EH (cell line): ENCODE data around the gene SURF2.
"Not testable (repeated sequence)": the region's sequence is repeated elsewhere in the genome, so short reads cannot be mapped to it uniquely, and the experiment has no call there.

Source experiments
- DNase-seq: peaks from one replicate; pipeline ENCODE4 v3.0.0-alpha.2; 2015; ENCODE audit warnings: low read depth

The SURF2 gene

DNA sequence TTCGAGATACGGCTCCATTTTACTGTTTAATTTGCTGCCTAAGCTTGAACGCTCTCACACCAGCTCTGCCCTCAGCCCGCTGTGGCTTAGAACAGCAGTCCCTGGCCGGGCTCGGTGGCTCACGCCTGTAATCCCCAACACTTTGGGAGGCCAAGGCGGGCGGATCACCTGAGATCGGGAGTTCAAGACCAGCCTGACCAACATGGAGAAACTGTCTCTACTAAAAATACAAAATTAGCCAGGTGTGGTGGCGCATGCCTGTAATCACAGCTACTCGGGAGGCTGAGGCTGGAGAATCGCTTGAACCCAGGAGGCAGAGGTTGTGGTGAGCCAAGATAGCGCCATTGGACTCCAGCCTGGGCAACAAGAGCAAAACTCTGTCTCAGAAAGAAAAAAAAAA lies 20.9 kb downstream of the SURF2 start:
- not testable (repeated sequence) for DNase-seq

DNA sequence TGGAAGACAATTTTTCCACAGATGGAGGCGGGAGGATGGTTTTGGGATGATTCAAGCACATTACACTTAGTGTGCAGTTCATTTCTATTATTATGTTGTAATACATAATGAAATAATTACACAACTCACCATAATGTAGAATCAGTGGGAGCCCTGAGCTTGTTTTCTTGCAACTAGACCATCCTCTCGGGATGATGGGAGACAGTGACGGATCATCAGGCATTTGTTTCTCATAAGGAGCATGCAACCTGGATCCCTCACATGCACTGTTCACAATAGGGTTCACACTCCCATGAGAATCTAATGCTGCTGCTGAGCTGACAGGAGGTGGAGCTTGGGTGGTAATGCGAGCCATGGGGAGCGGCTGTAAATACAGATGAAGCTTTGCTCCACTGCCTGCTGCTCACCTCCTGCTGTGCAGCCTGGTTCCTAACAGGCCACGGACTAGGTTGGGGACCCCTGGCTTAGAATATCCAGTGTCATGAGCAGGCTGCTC lies 21.4 kb downstream of the SURF2 start:
- DNase-seq: peak; percentile 69

DNA sequence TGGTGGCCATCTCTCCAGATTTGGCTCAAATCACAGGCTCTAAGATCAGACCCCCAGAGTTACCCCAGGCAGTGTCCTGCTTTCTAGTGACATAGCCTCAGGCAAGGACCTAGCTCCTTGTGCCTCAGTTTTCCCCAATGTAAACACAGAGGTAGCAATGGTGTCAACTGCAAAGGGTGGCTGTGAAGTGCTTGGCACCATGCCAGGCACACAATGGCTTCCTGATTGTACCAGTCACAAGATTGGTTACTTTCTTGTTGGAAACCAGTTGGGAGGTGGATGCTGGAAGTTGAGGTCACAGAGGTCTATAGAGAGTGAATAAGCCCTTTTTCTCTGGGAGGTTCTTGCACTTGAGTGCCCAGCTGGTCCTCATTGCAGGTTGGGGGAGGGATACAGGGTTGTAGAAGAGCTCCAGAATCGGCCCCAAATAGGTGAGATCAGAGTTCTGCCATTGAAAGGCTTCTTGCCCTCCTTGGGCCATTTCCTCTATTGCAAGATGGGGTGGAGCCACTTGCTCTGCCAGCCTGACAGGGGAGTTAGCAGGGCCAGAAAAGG lies 22.1 kb downstream of the SURF2 start:
- no peak for DNase-seq

DNA sequence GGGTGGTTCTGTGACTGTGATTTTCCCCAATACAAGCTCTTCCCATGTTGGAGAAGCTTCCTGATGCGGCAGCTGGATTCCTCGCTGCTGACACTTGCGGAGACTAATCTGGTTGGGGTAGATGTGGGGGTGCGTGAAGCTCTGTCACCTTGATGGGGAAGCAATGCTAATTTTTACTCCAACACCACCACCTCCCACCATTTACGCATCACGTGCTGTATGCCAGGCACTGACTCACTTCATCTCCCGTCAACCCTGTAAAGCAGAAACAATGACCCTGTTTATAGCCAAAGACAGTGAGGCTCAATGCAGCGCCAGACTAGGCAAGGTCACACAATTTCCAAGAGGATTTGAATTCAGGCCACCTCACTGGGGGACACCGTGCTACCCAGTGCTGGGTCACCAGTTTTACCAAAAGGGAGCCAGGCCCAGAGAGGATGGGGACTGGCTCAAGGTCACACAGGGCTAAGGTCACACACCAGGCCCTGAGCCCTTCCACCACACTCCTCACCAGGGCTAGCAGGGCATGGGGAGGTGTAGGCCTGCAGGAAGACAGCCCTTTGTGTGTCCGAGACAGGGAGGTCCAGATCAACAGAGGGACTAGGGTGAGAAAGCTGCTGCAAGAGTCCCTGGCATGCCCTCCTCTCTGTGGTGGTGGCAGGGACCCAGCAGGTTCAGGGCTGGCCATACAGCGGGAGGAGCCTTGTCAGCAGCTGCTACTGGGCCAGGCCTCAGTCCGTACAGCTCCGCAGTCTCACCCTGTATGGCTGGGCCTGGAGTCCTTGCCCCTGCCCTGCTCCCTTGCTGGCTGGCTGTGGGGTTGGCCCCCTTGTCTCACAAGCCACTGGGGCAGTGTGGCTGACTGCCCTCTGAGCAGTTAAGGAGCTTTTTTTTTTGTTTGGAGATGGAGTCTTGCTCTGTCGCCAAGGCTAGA lies 23.1 kb downstream of the SURF2 start:
- DNase-seq: no peak

DNA sequence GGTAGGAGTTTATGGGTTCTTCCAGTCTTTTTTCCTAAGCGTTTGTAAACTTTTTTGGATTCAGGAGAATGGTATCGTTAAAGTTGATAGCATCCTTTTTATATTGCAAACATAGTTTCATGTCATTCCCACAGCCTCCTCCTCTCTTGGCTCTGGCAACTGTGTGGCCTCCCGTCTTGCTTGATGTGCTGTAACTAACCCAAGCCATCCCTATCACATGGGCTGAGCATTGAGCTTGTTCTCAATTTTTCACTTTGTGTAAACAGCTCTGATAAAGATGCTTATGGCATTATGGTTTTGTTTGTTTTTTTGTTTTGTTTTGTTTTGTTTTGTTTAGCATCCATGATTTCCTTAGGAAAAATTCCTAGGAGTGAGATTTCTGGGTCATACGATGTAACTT lies 24.4 kb downstream of the SURF2 start:
- DNase-seq: no peak

DNA sequence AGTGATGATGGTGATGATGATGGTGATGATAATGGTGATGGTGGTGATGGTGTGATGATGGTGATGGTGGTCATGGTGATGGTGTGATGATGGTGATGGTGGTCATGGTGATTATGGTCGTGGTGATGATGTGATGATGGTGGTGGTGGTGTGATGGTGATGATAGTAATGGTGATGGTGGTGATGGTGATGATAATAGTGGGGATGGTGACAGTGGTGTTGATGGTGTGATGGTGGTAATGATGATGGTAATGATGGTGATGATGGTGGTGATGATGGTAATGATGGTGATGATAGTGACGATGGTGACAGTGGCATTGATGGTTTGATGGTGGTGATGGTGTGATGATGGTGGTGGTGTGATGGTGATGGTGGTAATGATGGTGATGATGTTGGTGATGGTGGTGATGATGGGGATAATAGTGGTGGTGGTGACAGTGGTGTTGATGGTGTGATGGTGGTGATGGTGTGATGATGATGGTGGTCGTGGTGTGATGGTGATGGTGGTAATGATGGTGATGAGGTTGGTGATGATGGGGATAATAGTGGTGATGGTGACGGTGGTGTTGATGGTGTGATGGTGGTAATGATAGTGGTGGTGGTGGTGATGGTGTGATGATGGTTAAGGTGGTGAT lies 26.3 kb downstream of the SURF2 start:
- DNase-seq: no peak

DNA sequence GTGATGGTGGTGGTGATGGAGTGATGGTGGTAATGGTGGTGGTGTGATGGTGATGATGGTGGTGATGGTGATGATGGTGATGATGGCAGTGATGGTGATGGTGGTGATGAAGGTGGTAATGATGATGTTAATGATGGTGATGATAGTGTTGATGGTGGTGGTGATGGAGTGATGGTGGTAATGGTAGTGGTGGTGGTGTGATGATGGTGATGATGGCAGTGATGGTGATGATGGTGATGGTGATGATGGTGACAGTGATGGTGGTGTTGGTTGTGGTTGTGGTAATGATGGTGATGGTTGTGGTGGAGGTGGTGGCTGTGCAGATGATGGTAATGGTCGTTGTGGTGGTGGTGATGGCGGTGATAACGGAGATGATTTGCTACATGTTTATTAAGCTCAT lies 27.1 kb downstream of the SURF2 start:
- DNase-seq: no peak

DNA sequence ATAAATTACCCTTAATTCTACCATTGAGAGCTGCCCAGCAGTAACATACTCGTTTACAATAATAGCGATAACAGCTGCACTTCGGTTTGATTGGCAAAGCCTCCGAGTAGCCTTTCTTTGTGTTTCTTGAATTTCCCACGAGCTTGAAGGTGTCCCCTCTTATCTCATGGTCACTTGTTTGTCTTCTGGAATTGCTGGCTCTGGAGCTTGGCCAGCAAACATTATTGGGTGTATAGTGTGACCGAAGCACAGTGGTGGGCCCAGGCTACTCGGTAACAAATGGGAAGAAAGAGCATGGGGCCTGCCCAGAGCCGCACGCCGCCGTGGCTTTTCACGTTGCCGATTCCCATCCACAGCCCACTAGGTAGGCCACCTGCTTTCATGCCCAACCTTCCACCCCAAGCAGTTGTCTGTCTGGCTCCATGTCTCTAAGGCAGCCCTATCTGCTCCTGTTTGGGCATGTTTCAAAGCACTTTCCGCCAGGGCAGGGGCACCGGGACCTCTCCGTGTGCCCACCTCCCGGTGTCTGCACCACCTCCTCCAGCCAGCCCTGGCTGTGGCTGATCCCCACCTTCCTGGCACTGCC lies 28.5 kb downstream of the SURF2 start:
- no peak for DNase-seq

DNA sequence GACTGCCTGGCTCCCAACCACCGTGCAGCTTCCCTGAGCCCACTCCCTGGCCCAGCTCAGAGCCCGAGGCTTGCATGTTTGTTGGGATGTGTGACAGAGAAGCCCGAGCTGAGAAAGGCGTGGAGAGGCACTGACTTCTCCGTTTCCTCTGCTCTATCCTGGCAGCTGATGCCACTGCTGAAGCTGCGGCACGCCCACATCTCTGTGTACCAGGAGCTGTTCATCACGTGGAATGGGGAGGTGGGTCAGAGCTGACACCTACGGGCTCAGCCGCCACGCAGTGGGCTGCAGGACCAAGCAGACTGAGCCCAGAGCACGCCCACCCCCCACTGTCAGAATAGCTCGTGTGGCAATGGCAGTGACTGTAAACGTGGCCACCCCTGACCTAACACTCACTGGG lies 29.1 kb downstream of the SURF2 start:
- no peak for DNase-seq

DNA sequence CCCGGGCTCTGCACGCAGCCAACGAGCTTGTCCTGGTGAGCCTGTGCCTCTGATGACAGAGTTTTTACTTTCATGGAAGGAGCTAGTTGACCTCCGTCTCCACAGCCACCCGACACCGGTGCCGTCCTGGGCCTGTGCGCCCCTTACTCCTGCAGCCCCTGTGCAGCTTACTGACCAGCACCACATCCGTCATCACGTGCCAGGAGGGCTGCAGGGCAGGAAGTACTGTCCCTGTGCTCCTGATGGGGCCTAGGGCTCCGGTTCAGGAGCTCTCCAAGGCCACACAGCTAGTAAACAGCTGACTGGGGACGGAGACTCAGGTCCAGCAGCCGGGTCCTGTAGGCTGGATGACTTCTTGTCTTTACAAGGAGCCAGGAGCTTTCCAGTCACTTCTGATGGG lies 30.0 kb downstream of the SURF2 start:
- DNase-seq: no peak

DNA sequence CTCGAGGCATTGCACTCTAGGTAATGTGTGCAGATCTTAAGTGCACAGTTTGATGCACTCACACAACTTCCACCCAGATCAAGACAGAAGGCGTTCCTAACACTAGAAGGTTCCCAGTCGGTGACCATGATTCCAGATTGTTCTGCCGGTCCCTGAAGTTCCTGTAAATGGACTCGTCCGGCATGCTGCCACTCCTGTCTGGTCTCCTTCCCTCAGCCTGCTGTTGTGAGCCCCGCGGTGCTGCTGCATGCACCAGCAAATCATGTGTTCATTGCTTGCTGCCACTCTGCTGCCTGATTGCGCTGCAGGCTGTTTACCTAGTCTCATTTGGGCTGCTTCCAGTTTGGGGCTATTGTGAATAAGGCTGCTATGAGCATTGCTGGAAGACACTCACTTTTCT lies 31.3 kb downstream of the SURF2 start:
- DNase-seq: no peak

DNA sequence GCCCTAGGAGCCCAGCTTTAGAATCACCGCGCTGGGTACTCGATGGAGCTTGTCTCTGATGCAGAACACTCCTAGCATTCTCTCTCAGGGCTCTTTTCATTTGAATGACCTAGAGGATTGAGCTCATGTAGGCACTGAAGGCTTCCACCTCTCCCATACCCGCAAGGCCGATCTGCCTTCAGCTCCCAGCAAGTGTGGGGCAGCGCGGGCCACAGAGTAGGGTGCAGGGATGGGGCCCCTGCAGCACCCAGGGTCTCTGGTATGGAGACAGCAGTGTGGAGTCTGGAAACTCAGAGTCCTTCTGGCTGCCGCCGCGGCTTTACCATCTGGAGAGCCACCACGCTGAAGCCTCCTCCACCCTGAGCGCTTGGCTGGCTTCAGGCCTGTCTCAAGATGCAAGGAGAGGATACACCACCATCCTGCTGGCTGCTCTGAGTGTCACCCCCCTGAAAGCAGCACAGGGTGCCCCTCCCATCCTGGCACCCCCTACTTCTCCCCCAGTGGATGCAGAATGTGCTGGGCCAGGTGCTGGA lies 32.7 kb downstream of the SURF2 start:
- DNase-seq: no peak

DNA sequence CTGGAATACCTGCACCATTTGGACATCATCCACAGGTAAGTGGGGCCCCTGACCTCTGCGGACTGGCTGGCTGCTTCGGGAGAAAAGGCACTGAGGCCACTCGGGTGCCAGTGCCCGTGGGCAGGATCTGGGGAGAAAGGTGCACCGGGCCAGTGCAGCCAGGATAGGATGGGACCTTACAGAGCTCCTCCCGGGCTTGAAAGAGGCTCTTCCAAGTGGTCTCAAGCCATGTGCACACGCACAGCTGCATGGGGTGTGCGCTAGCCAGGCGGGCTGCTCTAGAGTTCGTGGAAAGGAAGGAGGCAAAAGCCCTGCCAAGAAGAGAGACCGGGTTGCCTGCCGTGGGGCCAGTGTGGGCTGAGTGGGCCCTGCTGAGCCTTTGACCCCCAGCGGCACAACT lies 33.2 kb downstream of the SURF2 start:
- DNase-seq: no peak

DNA sequence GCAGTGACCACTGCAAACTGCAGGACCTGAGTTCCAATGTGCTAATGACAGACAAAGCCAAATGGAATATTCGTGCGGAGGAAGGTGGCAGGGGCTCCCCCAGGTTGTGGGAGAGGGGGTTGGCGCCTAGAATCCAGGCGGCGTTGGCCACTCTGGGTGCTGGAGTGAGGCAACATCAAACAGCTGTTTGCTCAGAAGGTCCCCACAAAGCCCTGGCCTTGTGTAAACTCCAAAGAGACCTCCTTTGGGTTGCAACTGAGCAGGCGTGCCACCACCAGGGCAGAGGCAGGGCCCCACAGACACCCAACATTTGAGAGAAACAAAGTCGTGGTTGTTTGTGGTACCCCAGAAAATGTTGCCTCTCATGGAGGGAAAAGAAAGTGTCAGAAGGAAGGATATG lies 34.4 kb downstream of the SURF2 start:
- DNase-seq: no peak

DNA sequence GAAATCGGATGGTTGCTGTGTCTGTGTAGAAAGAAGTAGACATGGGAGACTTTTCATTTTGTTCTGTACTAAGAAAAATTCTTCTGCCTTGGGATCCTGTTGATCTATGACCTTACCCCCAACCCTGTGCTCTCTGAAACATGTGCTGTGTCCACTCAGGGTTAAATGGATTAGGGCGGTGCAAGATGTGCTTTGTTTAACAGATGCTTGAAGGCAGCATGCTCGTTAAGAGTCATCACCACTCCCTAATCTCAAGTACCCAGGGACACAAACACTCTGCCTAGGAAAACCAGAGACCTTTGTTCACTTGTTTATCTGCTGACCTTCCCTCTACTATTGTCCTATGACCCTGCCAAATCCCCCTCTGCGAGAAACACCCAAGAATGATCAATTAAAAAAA lies 35.1 kb downstream of the SURF2 start:
- not testable (repeated sequence) for DNase-seq

DNA sequence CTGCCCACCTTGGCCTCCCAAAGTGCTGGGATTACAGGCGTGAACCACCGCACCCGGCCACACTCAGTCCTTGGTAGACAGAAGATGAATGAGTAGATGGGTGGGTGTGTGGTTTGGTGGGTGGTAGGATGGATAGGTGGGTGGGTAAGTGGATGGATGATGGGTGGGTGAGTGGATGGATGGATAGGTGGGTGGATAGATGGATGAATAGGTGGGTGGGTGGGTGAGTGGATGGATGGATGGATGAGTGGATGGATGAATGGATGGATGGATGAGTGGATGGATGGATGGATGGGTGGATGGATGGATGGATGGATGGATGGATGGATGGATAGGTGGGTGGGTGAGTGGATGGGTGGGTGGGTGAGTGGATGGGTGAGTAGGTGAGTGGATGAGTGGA lies 36.0 kb downstream of the SURF2 start:
- DNase-seq: not testable (repeated sequence)

DNA sequence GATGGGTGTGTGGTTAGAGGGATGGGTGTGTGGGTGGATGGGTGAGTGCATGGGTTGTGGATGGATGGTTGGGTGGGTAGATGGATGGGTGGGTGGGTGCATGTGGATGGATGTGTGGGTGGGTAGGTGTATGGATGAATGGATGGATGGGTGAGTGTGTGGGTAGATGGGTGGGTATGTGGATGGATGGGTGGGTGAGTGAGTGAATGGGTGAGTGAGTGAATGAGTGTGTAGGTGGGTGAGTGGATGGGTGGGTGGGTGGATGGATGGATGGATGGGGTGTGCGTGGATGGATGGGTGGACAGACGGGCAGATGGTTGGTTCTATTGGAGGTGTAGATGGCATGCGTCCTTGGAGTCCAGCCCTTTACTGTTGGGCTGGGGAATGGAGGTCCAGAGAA lies 37.0 kb downstream of the SURF2 start:
- no peak for DNase-seq

DNA sequence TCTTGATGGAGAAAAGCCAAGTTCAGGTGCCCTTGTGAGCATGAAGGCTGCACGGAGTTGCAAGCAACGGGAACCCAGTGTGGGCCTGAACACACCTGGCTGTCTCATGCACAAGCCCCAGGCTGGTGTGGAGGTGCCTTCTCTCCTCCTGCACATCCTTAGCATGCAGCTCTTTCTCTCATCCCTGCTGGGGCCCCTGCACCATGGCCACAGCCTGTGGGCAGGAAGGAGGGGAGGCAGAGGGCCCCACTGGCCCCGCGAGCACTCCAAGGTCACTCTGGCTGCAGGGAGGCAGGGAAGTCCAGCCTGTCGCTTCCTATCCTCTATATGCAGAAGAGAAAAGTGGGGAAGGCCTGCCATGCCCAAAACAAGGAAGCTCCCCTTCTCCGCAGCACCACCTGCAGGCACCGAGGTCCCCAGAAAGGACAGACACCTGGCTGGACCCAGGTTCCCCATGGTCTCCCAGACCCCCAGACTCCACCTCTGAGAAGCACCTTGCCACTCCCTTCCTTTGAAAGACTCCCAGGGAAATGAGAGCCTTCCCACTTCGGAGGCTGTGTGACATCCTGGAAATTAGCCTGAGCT lies 38.4 kb downstream of the SURF2 start:
- no peak for DNase-seq

DNA sequence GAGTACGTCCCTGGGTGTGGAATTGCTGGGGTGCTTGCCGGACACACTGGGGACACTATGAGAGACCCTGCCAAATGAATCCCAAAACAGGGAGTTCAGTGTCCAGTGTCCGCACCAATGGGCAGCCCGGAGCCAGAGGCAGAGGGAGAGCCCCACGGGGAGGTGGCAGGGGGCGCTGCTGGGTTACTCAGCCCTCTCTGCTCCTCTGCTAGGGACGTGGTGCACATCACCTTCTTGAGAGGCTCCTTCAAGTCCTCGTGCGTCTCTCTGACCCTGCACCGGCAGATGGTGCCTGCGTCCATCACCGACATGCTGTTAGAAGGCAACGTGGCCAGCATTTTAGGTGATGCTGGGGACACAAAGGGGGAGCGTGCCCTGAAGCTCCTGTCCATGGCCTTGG lies 40.6 kb downstream of the SURF2 start:
- peak; percentile 33 for DNase-seq

DNA sequence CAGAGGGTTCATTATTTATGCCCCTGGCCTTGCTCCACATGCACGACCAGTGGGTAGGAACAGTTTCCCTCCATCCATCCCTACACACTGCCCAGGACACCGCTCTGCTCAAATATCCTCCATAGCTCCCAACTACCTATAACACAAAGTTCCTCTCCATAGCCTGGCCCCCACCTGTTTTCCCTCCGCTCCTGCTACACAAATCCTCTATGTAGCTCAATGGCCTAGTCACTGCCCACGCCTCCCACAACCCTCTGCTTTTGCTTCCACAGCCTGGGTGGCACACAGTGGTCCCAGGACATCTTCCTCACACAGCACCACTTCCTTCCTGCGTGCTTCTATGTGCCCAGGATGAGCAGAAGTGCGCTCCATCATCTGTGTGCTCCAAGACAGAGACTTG lies 41.0 kb downstream of the SURF2 start:
- no peak for DNase-seq

DNA sequence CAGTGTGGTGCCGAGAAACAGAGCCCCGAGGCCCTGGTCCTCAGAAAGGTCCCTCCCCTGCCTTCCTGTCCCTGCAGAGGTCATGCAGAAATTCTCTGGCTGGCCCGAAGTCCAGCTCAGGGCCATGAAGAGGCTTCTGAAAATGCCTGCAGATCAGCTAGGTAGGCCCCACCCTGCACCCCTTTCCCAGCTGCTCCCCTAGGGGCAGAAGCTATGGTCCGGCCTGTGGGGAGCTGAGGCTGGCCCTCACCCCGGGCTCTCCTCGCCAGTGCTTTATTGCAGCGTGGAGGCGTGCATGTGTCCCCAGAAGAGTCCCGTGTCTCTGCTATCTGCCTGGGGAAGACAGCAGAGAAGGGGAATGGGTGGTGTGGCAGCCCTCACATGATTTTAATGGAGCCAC lies 41.5 kb downstream of the SURF2 start:
- DNase-seq: no peak

DNA sequence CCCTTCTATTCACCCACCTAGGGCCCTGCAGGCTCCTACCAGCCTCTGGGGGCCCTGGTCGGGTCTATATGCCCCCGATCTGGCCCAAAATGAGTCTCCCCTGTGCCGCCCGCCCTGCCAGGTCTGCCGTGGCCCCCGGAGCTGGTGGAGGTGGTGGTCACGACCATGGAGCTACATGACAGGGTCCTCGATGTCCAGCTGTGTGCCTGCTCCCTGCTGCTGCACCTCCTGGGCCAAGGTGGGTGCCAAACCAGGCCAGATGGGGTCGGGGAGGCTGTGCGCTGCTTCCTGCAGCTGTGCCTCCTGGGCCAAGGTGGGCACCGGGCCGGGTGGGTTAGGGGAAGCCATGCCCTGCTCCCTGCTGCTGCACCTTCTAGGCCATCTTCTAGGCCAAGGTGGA lies 43.9 kb downstream of the SURF2 start:
- no peak for DNase-seq
